Stimulated activated CD4-positive, alpha-beta T cell treated with anti-CD3 and anti-CD28 coated beads, Interleukin-4, amount 100 ng/mL, for 48 hours (primary cell): ENCODE results near the gene LMF1.
"Not testable (repeated sequence)": the region's sequence is repeated elsewhere in the genome, so short reads cannot be mapped to it uniquely, and the experiment has no call there.

Experiments used
- DNase-seq, 2 donors: peaks; one replicate each; pipeline ENCODE4 v3.0.0-alpha.2; 2020; ENCODE audit warnings: low read depth in 2 of 2

The LMF1 gene

GRCh38 chr16:970386-970765 lies 408 bp downstream of the LMF1 start:
- no peak for DNase-seq

- DNase-seq: no peak
Measured at GRCh38 chr16:969508-970385, 1.0 kb downstream of the LMF1 start.

- no peak for DNase-seq
Measured at GRCh38 chr16:968620-969019, 2.2 kb downstream of the LMF1 start.

GRCh38 chr16:967546-968295 lies 3.1 kb downstream of the LMF1 start:
- no peak for DNase-seq

- DNase-seq: no peak
Measured at GRCh38 chr16:967077-967541, 3.7 kb downstream of the LMF1 start.

GRCh38 chr16:966505-966904 lies 4.3 kb downstream of the LMF1 start:
- no peak for DNase-seq

GRCh38 chr16:966035-966434 lies 4.7 kb downstream of the LMF1 start:
- DNase-seq: no peak

GRCh38 chr16:965487-965886 lies 5.3 kb downstream of the LMF1 start:
- no peak for DNase-seq

- no peak for DNase-seq
Measured at GRCh38 chr16:965036-965395, 5.8 kb downstream of the LMF1 start.

- DNase-seq: peak; percentile 38 to 74
Measured at GRCh38 chr16:964356-965035, 6.3 kb downstream of the LMF1 start.

- no peak for DNase-seq
Measured at GRCh38 chr16:963913-964312, 6.9 kb downstream of the LMF1 start.

- DNase-seq: no peak
Measured at GRCh38 chr16:962901-963814, 7.6 kb downstream of the LMF1 start.

- no peak for DNase-seq
Measured at GRCh38 chr16:962366-962765, 8.4 kb downstream of the LMF1 start.

GRCh38 chr16:959232-960040 lies 11.3 kb downstream of the LMF1 start:
- DNase-seq: no peak

GRCh38 chr16:955766-956165 lies 15.0 kb downstream of the LMF1 start:
- DNase-seq: not testable (repeated sequence)

- not testable (repeated sequence) for DNase-seq
Measured at GRCh38 chr16:953818-954217, 17.0 kb downstream of the LMF1 start.

- DNase-seq: no peak
Measured at GRCh38 chr16:952321-952720, 18.5 kb downstream of the LMF1 start.

GRCh38 chr16:951660-952301 lies 19.0 kb downstream of the LMF1 start:
- no peak for DNase-seq

- not testable (repeated sequence) for DNase-seq
Measured at GRCh38 chr16:950733-951573, 19.8 kb downstream of the LMF1 start.
